ENCODE results near the gene UNC93B1.

DNA sequence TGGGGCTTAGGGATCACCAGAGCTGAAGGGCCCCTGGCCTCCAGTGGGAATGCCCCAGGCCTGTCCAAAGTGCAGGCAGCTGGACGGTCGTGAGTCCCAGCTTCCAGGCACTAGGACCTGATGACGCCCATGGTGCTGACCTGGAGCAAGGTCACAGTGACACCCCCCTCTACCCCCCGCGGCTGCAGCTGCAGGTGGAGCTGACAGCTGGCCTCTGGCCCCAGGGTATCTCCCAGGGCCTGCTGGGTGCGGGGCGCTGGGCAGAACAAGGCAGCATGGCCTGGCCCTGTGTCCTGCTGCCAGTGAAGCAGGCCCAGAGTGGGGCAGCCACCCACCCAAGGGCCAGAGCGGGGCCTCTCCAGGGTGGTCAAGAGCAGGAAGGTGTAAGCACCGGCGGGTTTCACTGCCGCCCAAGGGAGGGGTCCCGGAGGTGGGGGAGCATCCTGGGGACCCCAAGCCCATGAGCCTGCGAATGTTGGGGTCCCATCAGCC is 34.4 kb upstream of the UNC93B1 start:
- no peak for TF ChIP-seq EZH2 (IDR thresholded peaks at IDR 0.05; ENCODE audit: borderline replicate concordance, low read depth, low read length, severe bottlenecking)
- TF ChIP-seq, protein P1, sequence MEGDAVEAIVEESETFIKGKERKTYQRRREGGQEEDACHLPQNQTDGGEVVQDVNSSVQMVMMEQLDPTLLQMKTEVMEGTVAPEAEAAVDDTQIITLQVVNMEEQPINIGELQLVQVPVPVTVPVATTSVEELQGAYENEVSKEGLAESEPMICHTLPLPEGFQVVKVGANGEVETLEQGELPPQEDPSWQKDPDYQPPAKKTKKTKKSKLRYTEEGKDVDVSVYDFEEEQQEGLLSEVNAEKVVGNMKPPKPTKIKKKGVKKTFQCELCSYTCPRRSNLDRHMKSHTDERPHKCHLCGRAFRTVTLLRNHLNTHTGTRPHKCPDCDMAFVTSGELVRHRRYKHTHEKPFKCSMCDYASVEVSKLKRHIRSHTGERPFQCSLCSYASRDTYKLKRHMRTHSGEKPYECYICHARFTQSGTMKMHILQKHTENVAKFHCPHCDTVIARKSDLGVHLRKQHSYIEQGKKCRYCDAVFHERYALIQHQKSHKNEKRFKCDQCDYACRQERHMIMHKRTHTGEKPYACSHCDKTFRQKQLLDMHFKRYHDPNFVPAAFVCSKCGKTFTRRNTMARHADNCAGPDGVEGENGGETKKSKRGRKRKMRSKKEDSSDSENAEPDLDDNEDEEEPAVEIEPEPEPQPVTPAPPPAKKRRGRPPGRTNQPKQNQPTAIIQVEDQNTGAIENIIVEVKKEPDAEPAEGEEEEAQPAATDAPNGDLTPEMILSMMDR (IDR thresholded peaks at IDR 0.05; ENCODE audit: borderline replicate concordance, extremely low read depth, low read length, poor library complexity, severe bottlenecking), result no peak

Data from DND-41 (cell line).